CD14-positive monocyte (primary cell): ENCODE data around the gene CHRNG. TPM values are rescaled to one million over a fixed set of nuclear protein-coding genes. Genes with fewer than 3 reads are reported as not detected.

Experiments used
- DNase-seq, 3 donors: peaks; one replicate each; pipeline ENCODE4 v3.0.0-alpha.2; 2011 to 2022
- H2AFZ ChIP-seq: 2 replicates; pipeline ENCODE4 v1.6.0; 2012; ENCODE audit warnings: mild to moderate bottlenecking, low read depth, low read length, inconsistent platforms; ENCODE audit not compliant: insufficient read depth, poor library complexity, severe bottlenecking
- H3K27ac ChIP-seq, 2 donors: 1 replicate in 1 of 2; 2 replicates in 1 of 2; pipeline ENCODE4 v1.5.1; 2012 to 2013; ENCODE audit warnings: low read length in 2 of 2, control low read depth in 1 of 2, inconsistent platforms in 1 of 2, low read depth in 1 of 2, mild to moderate bottlenecking in 1 of 2
- H3K27me3 ChIP-seq, 2 donors: one replicate each; pipeline versions ENCODE4 v1.6.0 to v1.6.1; 2011 to 2013; ENCODE audit warnings: low read length in 2 of 2; ENCODE audit not compliant: control insufficient read depth in 2 of 2, insufficient read depth in 2 of 2
- H3K36me3 ChIP-seq, 2 donors: replicated peaks in 1 of 2; 1 replicate in 1 of 2; 2 replicates in 1 of 2; pipeline versions ENCODE4 v1.5.1 to v1.6.1; 2012 to 2013; ENCODE audit warnings: low read length in 2 of 2, control low read depth in 1 of 2, inconsistent platforms in 1 of 2, mild to moderate bottlenecking in 1 of 2; ENCODE audit not compliant: insufficient read depth in 2 of 2, control insufficient read depth in 1 of 2
- H3K4me1 ChIP-seq, 2 donors: 1 replicate in 1 of 2; 2 replicates in 1 of 2; pipeline versions ENCODE4 v1.5.1 to v1.6.1; 2012 to 2013; ENCODE audit warnings: low read length in 2 of 2, control low read depth in 1 of 2, inconsistent platforms in 1 of 2, mild to moderate bottlenecking in 1 of 2, moderate library complexity in 1 of 2; ENCODE audit not compliant: insufficient read depth in 2 of 2, control insufficient read depth in 1 of 2
- H3K4me2 ChIP-seq: replicated peaks from 2 replicates; pipeline ENCODE3; 2012; ENCODE audit warnings: low read length, moderate library complexity, mild to moderate bottlenecking; ENCODE audit not compliant: poor library complexity, severe bottlenecking; ENCODE audit errors: extremely low read depth
- H3K4me3 ChIP-seq, 3 experiments: fragments of 200-600 bp in 1 of 3; sonication (generic) in 1 of 3; replicated peaks in 1 of 3; 1 replicate in 2 of 3; 2 replicates in 1 of 3; pipeline ENCODE4 v1.5.1; 2011 to 2013; ENCODE audit warnings: low read length in 3 of 3, mild to moderate bottlenecking in 3 of 3, control low read depth in 2 of 3, low read depth in 2 of 3, inconsistent platforms in 1 of 3, moderate library complexity in 1 of 3
- H3K79me2 ChIP-seq: 2 replicates; pipeline ENCODE4 v1.6.0; 2012; ENCODE audit warnings: mild to moderate bottlenecking, control low read depth, inconsistent platforms, low read length, moderate library complexity; ENCODE audit not compliant: insufficient read depth
- H3K9ac ChIP-seq: 2 replicates; pipeline ENCODE4 v1.6.0; 2017; ENCODE audit warnings: low read length, mild to moderate bottlenecking; ENCODE audit not compliant: insufficient read depth, poor library complexity, severe bottlenecking
- H3K9me3 ChIP-seq, 2 donors: replicated peaks in 1 of 2; 1 replicate in 1 of 2; 2 replicates in 1 of 2; pipeline versions ENCODE4 v1.5.1 to v1.6.1; 2012 to 2013; ENCODE audit warnings: low read length in 2 of 2, control low read depth in 1 of 2; ENCODE audit not compliant: control insufficient read depth in 1 of 2, insufficient read depth in 1 of 2
- H4K20me1 ChIP-seq: 2 replicates; pipeline ENCODE4 v1.6.0; 2012; ENCODE audit warnings: mild to moderate bottlenecking, low read length, control low read depth, moderate library complexity; ENCODE audit not compliant: insufficient read depth
- H3K27ac Mint-ChIP-seq, 7 donors: one replicate each; pipeline ENCODE4 v1.8.0; 2020; ENCODE audit warnings: mild to moderate bottlenecking in 7 of 7, mixed read lengths in 7 of 7, moderate library complexity in 6 of 7, inconsistent platforms in 2 of 7
- H3K27me3 Mint-ChIP-seq, 3 donors: one replicate each; pipeline ENCODE4 v1.8.0; 2021 to 2022; ENCODE audit warnings: low read depth in 3 of 3, mild to moderate bottlenecking in 3 of 3, mixed read lengths in 3 of 3, moderate library complexity in 3 of 3, inconsistent platforms in 1 of 3
- H3K36me3 Mint-ChIP-seq, 2 donors: one replicate each; pipeline ENCODE4 v1.8.0; 2020; ENCODE audit warnings: mixed read lengths in 2 of 2, inconsistent platforms in 1 of 2, mild to moderate bottlenecking in 1 of 2
- H3K4me1 Mint-ChIP-seq: one replicate; pipeline ENCODE4 v1.8.0; 2020; ENCODE audit warnings: mild to moderate bottlenecking, mixed read lengths
- H3K4me3 Mint-ChIP-seq, 2 donors: one replicate each; pipeline ENCODE4 v1.8.0; 2020; ENCODE audit warnings: mild to moderate bottlenecking in 2 of 2, mixed read lengths in 2 of 2, moderate library complexity in 1 of 2
- H3K9me3 Mint-ChIP-seq, 7 donors: one replicate each; pipeline ENCODE4 v1.8.0; 2020 to 2022; ENCODE audit warnings: mixed read lengths in 7 of 7, mild to moderate bottlenecking in 6 of 7, moderate library complexity in 6 of 7, inconsistent platforms in 2 of 7
- CTCF ChIP-seq: fragments of 200-600 bp; IDR thresholded peaks from one replicate; pipeline ENCODE4 v1.8.0; 2022; ENCODE audit warnings: antibody characterized with exemption, mild to moderate bottlenecking
- WGBS: methylation state at CpG from one replicate; pipeline ENCODE4 v1.1.5; 2013; ENCODE audit warnings: missing lambda C conversion rate; ENCODE audit not compliant: insufficient coverage; 5-methylcytosine and 5-hydroxymethylcytosine counted together
- intact Hi-C, 2 donors: fragments of 100-400 bp; cut with micrococcal nuclease; formaldehyde crosslinking; loops; one replicate each; pipeline versions ENCODE4 v1.15.0 to v1.15.1; 2023
- polyA plus RNA-seq, 3 donors: library from polyadenylated mRNA; depleted of rRNA in 1 of 3; unstranded in 2 of 3; stranded (reverse) in 1 of 3; fragments of 300-500 nt in 2 of 3; fragments of >200 nt in 1 of 3; fragmentation: Illumina TruSeq in 2 of 3; gene quantifications; 1 replicate in 2 of 3; 2 replicates in 1 of 3; pipeline ENCODE4 v1.2.3, GENCODE V29; 2012 to 2021

The CHRNG gene
- polyA plus RNA-seq, 3 donors = not detected

DNA sequence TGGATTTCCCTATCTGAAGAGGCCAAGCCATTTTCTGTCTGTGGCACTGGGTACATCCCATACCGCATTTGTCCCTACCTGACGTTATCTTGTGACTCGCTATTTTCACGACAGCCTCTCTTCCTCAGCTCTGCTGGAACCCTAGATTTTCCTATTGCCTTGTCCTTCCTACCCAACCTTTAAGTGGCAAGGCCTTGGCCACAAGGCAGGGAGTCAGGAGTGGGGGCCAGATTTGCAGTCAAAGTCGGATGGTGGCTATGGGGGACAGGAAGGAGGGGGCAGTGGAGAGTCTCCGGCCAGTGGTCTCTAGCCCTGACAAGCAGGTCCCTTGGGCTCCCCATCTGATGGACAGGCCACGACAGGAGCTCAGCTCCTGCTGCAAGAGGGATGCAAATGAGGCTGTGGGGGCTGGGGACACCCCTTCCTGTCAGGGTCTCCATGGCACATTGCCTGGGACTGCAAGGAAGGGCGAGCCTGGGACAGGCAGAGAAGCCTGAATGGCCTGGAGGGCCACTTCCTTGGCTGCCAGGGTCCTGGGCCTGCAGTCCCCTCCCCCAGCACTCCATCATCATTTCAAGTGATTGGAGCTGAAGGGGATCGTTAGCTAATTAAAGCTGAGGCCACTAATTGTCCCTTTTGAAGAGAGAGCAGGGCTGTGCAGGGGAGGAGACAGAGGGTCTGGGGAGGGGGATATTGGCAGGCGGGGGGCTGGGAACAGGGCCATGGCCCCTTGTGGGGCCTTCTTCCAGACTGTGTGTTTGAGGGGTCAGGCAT is 45.6 kb upstream of the CHRNG start:
- intact Hi-C loops = no loop called here

GRCh38 chr2:232494542-232494941 is 45.0 kb upstream of the CHRNG start:
- WGBS = 100% methylated on average over 3 of the region's 5 CpGs
- no peak overlapping the region for H3K9ac ChIP-seq
- Mint-ChIP-seq H3K27ac (no peak overlapping the region), H3K27me3 (peaks cover 5 to 15% (median 8%) of the 10 kb centered on the region in 3 donors), H3K9me3 (no peaks in the 10 kb centered on the region), H3K4me1 (no peaks in the 10 kb centered on the region), H3K4me3 (no peak overlapping the region), H3K36me3 (no peaks in the 10 kb centered on the region)
- TF ChIP-seq CTCF = no peak
- no peak overlapping the region for H3K4me2 ChIP-seq
- no peaks in the 10 kb centered on the region for H3K36me3 ChIP-seq
- peaks cover 0 to 4% of the 10 kb centered on the region in 2 donors for H3K27me3 ChIP-seq
- DNase-seq = no peak
- H4K20me1 ChIP-seq = no peaks in the 10 kb centered on the region
- H3K4me1 ChIP-seq = no peaks in the 10 kb centered on the region
- H3K27ac ChIP-seq = no peak overlapping the region
- intact Hi-C loops = no loop called here
- H2AFZ ChIP-seq = no peak overlapping the region
- H3K79me2 ChIP-seq = no peaks in the 10 kb centered on the region
- no peak overlapping the region for H3K4me3 ChIP-seq
- H3K9me3 ChIP-seq = no peaks in the 10 kb centered on the region

More for the DNA sequence above, 45.6 kb upstream of the CHRNG start:
- peak overlapping the region in 1 of 2 donors; percentile 41 for H3K4me3 Mint-ChIP-seq
- DNase-seq = no peak
- no peaks in the 10 kb centered on the region for H3K4me1 Mint-ChIP-seq
- Histone ChIP-seq H3K9ac (no peak overlapping the region), H4K20me1 (no peaks in the 10 kb centered on the region), H3K27ac (no peak overlapping the region), H3K27me3 (peaks cover 0 to 10% of the 10 kb centered on the region in 2 donors), H3K79me2 (no peaks in the 10 kb centered on the region), H3K36me3 (no peaks in the 10 kb centered on the region), H3K4me1 (no peaks in the 10 kb centered on the region), H3K4me3 (no peak overlapping the region), H3K9me3 (no peaks in the 10 kb centered on the region), H3K4me2 (no peak overlapping the region), H2AFZ (no peak overlapping the region)
- peaks cover 10 to 22% (median 14%) of the 10 kb centered on the region in 3 donors for H3K27me3 Mint-ChIP-seq
- 91% methylated on average over 6 of the region's 10 CpGs for WGBS
- no peak for TF ChIP-seq CTCF
- peak overlapping the region in 1 of 7 donors; percentile 33 for H3K27ac Mint-ChIP-seq
- H3K9me3 Mint-ChIP-seq = no peaks in the 10 kb centered on the region
- H3K36me3 Mint-ChIP-seq = no peaks in the 10 kb centered on the region
